22Rv1 (cell line): ENCODE measurements around the gene IGF1R.

Experiments
- ZFX ChIP-seq: fragments of 450-650 bp; IDR thresholded peaks from 2 replicates; pipeline ENCODE4 v1.6.1; 2017; ENCODE audit warnings: antibody characterized with exemption, borderline replicate concordance
- TF ChIP-seq, protein P1 (sequence below): fragments of 450-650 bp; IDR thresholded peaks from 2 replicates; pipeline ENCODE4 v1.5.1; 2017; ENCODE audit warnings: mild to moderate bottlenecking

DNA sequence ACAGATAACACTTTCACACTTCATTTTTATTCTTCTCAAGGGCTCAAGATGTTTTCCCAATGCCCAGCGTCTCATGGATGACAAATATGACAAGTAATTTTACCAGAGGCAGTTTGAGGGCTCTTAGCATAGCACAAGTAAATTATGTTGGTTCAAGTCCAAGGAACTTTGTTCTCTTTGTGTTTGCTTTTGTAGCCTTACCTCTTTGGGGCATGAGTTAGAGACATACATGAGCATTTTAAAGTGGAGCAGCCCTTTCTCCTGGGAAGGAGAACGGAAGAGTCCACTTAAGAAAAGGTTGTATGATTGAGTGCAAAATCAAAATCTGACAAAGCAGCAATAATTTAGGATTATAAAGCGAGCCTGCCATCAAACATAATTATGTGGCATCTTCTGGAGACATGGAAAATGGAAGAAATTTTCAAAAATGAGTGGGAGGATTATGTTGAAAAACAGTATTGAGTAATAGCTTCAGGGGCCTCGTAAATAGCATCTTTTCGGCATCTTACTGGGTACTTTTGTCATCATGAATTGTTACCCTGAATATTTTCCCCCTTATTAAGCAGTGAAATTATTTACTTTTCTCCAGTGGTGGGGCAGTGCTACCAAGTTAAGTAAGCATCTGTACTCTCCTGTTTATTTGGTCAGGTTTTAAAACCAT lies 293.4 kb downstream of the IGF1R start:
- TF ChIP-seq, protein P1, sequence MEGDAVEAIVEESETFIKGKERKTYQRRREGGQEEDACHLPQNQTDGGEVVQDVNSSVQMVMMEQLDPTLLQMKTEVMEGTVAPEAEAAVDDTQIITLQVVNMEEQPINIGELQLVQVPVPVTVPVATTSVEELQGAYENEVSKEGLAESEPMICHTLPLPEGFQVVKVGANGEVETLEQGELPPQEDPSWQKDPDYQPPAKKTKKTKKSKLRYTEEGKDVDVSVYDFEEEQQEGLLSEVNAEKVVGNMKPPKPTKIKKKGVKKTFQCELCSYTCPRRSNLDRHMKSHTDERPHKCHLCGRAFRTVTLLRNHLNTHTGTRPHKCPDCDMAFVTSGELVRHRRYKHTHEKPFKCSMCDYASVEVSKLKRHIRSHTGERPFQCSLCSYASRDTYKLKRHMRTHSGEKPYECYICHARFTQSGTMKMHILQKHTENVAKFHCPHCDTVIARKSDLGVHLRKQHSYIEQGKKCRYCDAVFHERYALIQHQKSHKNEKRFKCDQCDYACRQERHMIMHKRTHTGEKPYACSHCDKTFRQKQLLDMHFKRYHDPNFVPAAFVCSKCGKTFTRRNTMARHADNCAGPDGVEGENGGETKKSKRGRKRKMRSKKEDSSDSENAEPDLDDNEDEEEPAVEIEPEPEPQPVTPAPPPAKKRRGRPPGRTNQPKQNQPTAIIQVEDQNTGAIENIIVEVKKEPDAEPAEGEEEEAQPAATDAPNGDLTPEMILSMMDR: no peak
- no peak for TF ChIP-seq ZFX
